Hematopoietic multipotent progenitor cell treated with erythropoietin and hydrocortisone succinate and interleukin-3 and kit ligand, for 15 days (in vitro differentiated cells): Measurements from ENCODE around the gene FMNL2.

Experiments
- DNase-seq: peaks from one replicate; pipeline ENCODE4 v3.0.0-alpha.2; 2015; ENCODE audit warnings: low spot score

FMNL2 gene

GRCh38 chr2:152450176-152450575 lies 115.2 kb downstream of the FMNL2 start:
- DNase-seq = no peak

- DNase-seq = no peak
Observed at GRCh38 chr2:152452256-152452973, 117.4 kb downstream of the FMNL2 start.

- DNase-seq = no peak
Observed at GRCh38 chr2:152453129-152453911, 118.3 kb downstream of the FMNL2 start.

- DNase-seq = no peak
Observed at GRCh38 chr2:152454371-152454770, 119.4 kb downstream of the FMNL2 start.

GRCh38 chr2:152454960-152455359 lies 120.0 kb downstream of the FMNL2 start:
- no peak for DNase-seq

GRCh38 chr2:152455738-152456137 lies 120.8 kb downstream of the FMNL2 start:
- DNase-seq = no peak

GRCh38 chr2:152456262-152456661 lies 121.3 kb downstream of the FMNL2 start:
- DNase-seq = no peak

GRCh38 chr2:152458441-152458940 lies 123.5 kb downstream of the FMNL2 start:
- DNase-seq = no peak

- no peak for DNase-seq
Observed at GRCh38 chr2:152459091-152459490, 124.1 kb downstream of the FMNL2 start.

GRCh38 chr2:152460567-152460966 lies 125.6 kb downstream of the FMNL2 start:
- no peak for DNase-seq

- DNase-seq = no peak
Observed at GRCh38 chr2:152462120-152462519, 127.1 kb downstream of the FMNL2 start.

GRCh38 chr2:152462779-152463178 lies 127.8 kb downstream of the FMNL2 start:
- no peak for DNase-seq

- no peak for DNase-seq
Observed at GRCh38 chr2:152464851-152465470, 130.0 kb downstream of the FMNL2 start.

GRCh38 chr2:152465541-152465940 lies 130.6 kb downstream of the FMNL2 start:
- no peak for DNase-seq

- DNase-seq = no peak
Observed at GRCh38 chr2:152466041-152466440, 131.1 kb downstream of the FMNL2 start.

GRCh38 chr2:152466980-152467676 lies 132.2 kb downstream of the FMNL2 start:
- DNase-seq = no peak

- no peak for DNase-seq
Observed at GRCh38 chr2:152467677-152468410, 132.9 kb downstream of the FMNL2 start.

- no peak for DNase-seq
Observed at GRCh38 chr2:152468899-152469692, 134.1 kb downstream of the FMNL2 start.

GRCh38 chr2:152470861-152471854 lies 136.2 kb downstream of the FMNL2 start:
- no peak for DNase-seq
